OCI-LY7 (cell line): ENCODE measurements around the gene B3GAT1.

Source experiments
- CTCF ChIP-seq: fragments of 200-600 bp; sonication (generic); conservative IDR thresholded peaks from 2 replicates; pipeline ENCODE4 v1.5.1; 2014; ENCODE audit warnings: mild to moderate bottlenecking, antibody characterized with exemption, low read length, moderate library complexity, mixed read lengths
- EZH2phosphoT487 ChIP-seq: fragments of 200-600 bp; sonication (generic); IDR thresholded peaks from 2 replicates; pipeline ENCODE4 v1.6.1; 2018; ENCODE audit warnings: low read depth, borderline replicate concordance, mild to moderate bottlenecking, mixed run types, antibody characterized with exemption, low read length, moderate library complexity, mixed read lengths

DNA sequence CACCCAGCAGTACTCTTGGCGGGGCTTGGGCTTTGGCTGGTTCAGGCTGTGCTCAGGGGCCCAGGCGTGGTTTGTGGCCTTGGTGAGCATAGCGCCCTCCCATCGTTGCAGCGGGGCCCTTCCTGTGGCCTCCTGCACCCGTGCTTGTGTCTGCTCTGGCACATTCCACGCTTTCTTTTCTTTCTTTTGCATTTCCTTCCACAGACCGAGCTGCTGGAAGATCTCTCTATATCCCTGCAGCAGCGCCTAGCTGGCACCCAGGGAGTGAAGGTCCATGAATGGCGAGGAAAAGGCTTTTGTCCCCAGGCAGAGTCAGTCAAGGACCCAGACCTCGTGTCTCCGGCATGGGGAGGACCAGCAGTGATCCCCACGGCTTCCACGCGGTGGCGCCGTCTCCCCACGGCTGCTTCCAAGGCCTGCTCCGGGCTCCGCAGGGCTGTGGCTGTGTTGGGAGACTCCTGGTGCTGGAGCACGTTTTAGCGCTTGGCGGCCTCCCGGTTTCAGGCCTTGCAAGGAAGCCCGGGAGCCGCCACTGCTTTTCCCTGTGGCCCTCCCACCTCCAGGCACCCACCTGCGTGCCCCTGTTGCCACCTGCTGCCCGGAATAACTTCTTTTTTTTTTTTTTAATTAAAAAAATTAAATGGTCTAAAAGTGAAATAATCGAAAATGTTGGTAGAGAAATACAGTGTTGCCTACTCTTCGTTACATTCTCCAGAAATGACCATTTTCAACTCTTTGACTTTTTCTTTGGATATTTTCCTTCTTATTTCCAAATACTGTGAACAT lies 51.8 kb downstream of the B3GAT1 start:
- TF ChIP-seq CTCF (peak; percentile 79), EZH2phosphoT487 (no peak)
